ENCODE data around the gene PRSS22.
A peak's percentile ranks its signal among the peaks of the same experiment; 100 is the strongest.

Gene PRSS22

GRCh38 chr16:2852731-2853507, 5.1 kb downstream of the PRSS22 start:
- DNase-seq (ENCODE audit: low read depth) = no peak

- DNase-seq (ENCODE audit: low read depth) = no peak
Observed at GRCh38 chr16:2852003-2852730, 5.8 kb downstream of the PRSS22 start.

- DNase-seq (ENCODE audit: low read depth) = no peak
Observed at GRCh38 chr16:2848933-2849725, 8.8 kb downstream of the PRSS22 start.

- no peak for DNase-seq (ENCODE audit: low read depth)
Observed at GRCh38 chr16:2846511-2847310, 11.3 kb downstream of the PRSS22 start.

- no peak for DNase-seq (ENCODE audit: low read depth)
Observed at GRCh38 chr16:2845116-2845515, 12.9 kb downstream of the PRSS22 start.

- no peak for DNase-seq (ENCODE audit: low read depth)
Observed at GRCh38 chr16:2843526-2843925, 14.4 kb downstream of the PRSS22 start.

GRCh38 chr16:2842340-2843000, 15.5 kb downstream of the PRSS22 start:
- peak; percentile 47 for DNase-seq (ENCODE audit: low read depth)

GRCh38 chr16:2841606-2842339, 16.2 kb downstream of the PRSS22 start:
- DNase-seq (ENCODE audit: low read depth) = no peak

- DNase-seq (ENCODE audit: low read depth) = no peak
Observed at GRCh38 chr16:2840914-2841313, 17.1 kb downstream of the PRSS22 start.

- DNase-seq (ENCODE audit: low read depth) = no peak
Observed at GRCh38 chr16:2839650-2840450, 18.1 kb downstream of the PRSS22 start.

- no peak for DNase-seq (ENCODE audit: low read depth)
Observed at GRCh38 chr16:2838928-2839327, 19.0 kb downstream of the PRSS22 start.

GRCh38 chr16:2836646-2837508, 21.1 kb downstream of the PRSS22 start:
- DNase-seq (ENCODE audit: low read depth) = no peak

- DNase-seq (ENCODE audit: low read depth) = no peak
Observed at GRCh38 chr16:2835638-2836493, 22.1 kb downstream of the PRSS22 start.

- no peak for DNase-seq (ENCODE audit: low read depth)
Observed at GRCh38 chr16:2834968-2835367, 23.0 kb downstream of the PRSS22 start.

- no peak for DNase-seq (ENCODE audit: low read depth)
Observed at GRCh38 chr16:2833776-2834175, 24.2 kb downstream of the PRSS22 start.

- DNase-seq (ENCODE audit: low read depth) = no peak
Observed at GRCh38 chr16:2831203-2831602, 26.8 kb downstream of the PRSS22 start.

- DNase-seq (ENCODE audit: low read depth) = no peak
Observed at GRCh38 chr16:2830355-2830695, 27.6 kb downstream of the PRSS22 start.

Data from stimulated activated CD8-positive, alpha-beta memory T cell treated with anti-CD3 and anti-CD28 coated beads, Interleukin-15, amount 100 ng/mL, for 1 hour (primary cell).